ENCODE measurements around the gene TBCEL. TPM values are rescaled to one million over a fixed set of nuclear protein-coding genes. Genes with fewer than 3 reads are reported as not detected.

Gene TBCEL
- total and polyA plus RNA-seq, 7 donors: 2.9 to 19.2 (median 8.0) TPM

- DNase-seq (no peak), ATAC-seq (no peak)
- Histone ChIP-seq H3K9me3 (no peaks in the 10 kb centered on the region), H3K36me3 (ENCODE audit: insufficient read depth in 1 of 2, low read depth in 1 of 2) (peaks cover 0 to 13% of the 10 kb centered on the region in 2 donors), H3K4me3 (no peak overlapping the region), H3K27ac (no peak overlapping the region), H3K4me1 (no peaks in the 10 kb centered on the region), H3K27me3 (ENCODE audit: insufficient read depth in 3 of 3, low read length in 2 of 3) (no peaks in the 10 kb centered on the region)
- TF ChIP-seq, protein P1, sequence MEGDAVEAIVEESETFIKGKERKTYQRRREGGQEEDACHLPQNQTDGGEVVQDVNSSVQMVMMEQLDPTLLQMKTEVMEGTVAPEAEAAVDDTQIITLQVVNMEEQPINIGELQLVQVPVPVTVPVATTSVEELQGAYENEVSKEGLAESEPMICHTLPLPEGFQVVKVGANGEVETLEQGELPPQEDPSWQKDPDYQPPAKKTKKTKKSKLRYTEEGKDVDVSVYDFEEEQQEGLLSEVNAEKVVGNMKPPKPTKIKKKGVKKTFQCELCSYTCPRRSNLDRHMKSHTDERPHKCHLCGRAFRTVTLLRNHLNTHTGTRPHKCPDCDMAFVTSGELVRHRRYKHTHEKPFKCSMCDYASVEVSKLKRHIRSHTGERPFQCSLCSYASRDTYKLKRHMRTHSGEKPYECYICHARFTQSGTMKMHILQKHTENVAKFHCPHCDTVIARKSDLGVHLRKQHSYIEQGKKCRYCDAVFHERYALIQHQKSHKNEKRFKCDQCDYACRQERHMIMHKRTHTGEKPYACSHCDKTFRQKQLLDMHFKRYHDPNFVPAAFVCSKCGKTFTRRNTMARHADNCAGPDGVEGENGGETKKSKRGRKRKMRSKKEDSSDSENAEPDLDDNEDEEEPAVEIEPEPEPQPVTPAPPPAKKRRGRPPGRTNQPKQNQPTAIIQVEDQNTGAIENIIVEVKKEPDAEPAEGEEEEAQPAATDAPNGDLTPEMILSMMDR (IDR thresholded peaks at IDR 0.05): no peak
- WGBS, 3 donors: 88 to 91% (median 91%) methylated on average over 3 of the region's 3 CpGs
- intact Hi-C loops (cut with DNase I): no loop called here
Observed at GRCh38 chr11:121091492-121092152, 67.7 kb downstream of the TBCEL start.

GRCh38 chr11:121095561-121095960 lies 71.7 kb downstream of the TBCEL start:
- Histone ChIP-seq H3K4me1 (no peaks in the 10 kb centered on the region), H3K9me3 (no peaks in the 10 kb centered on the region), H3K27ac (no peak overlapping the region), H3K4me3 (no peak overlapping the region), H3K36me3 (ENCODE audit: insufficient read depth in 1 of 2, low read depth in 1 of 2) (no peaks in the 10 kb centered on the region), H3K27me3 (ENCODE audit: insufficient read depth in 3 of 3, low read length in 2 of 3) (no peaks in the 10 kb centered on the region)
- DNase-seq (no peak), ATAC-seq (no peak)
- 87 to 96% (median 90%) methylated on average over 1 of the region's 1 CpG for WGBS, 3 donors
- TF ChIP-seq, protein P1 (IDR thresholded peaks at IDR 0.05): no peak
- intact Hi-C loops (cut with DNase I): no loop called here

- TF ChIP-seq, protein P1 (IDR thresholded peaks at IDR 0.05): no peak
- H3K9me3 ChIP-seq: no peaks in the 10 kb centered on the region
- intact Hi-C loops (cut with DNase I): no loop called here
- H3K4me1 ChIP-seq: no peaks in the 10 kb centered on the region
- ATAC-seq (no peak), DNase-seq (no peak)
- H3K27ac ChIP-seq: no peak overlapping the region
- H3K36me3 ChIP-seq (ENCODE audit: insufficient read depth in 1 of 2, low read depth in 1 of 2): no peaks in the 10 kb centered on the region
- no peaks in the 10 kb centered on the region for H3K27me3 ChIP-seq (ENCODE audit: insufficient read depth in 3 of 3, low read length in 2 of 3)
- WGBS, 3 donors: 78 to 97% (median 93%) methylated on average over 4 of the region's 4 CpGs
- H3K4me3 ChIP-seq: no peak overlapping the region
Observed at GRCh38 chr11:121099364-121099763, 75.5 kb downstream of the TBCEL start.

DNA sequence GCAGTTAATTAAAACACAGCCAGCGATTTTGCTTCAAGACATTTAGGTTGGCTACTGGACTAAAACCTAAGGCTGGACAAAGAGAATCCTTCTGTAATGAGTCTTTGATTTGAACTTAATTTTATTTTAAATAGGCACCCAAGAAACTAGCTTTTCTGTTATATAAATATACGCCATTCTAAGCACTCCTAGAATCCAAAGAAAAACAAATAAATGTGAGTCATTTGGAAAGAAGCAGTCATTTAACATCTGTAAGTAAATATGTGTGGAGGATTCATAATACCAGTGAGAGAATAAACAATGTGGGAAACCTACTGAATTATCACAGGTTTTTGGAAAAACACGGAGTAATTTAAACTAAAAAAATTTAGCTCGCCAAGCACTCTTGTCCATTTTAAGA lies 76.0 kb downstream of the TBCEL start:
- no peaks in the 10 kb centered on the region for H3K4me1 ChIP-seq
- TF ChIP-seq, protein P1 (IDR thresholded peaks at IDR 0.05): no peak
- H3K27ac ChIP-seq: no peak overlapping the region
- intact Hi-C loops (cut with DNase I): no loop called here
- H3K36me3 ChIP-seq (ENCODE audit: insufficient read depth in 1 of 2, low read depth in 1 of 2): no peaks in the 10 kb centered on the region
- H3K9me3 ChIP-seq: no peaks in the 10 kb centered on the region
- WGBS, 3 donors: 80 to 84% (median 81%) methylated on average over 4 of the region's 4 CpGs
- ATAC-seq (no peak), DNase-seq (no peak)
- no peak overlapping the region for H3K4me3 ChIP-seq
- H3K27me3 ChIP-seq (ENCODE audit: insufficient read depth in 3 of 3, low read length in 2 of 3): no peaks in the 10 kb centered on the region

GRCh38 chr11:121100943-121101342 lies 77.0 kb downstream of the TBCEL start, which contains the start of gene TECTA:
Gene TECTA (plus strand): TSS chr11:121101243. CDS start chr11:121102666, 1,423 bp downstream.
- Histone ChIP-seq H3K4me1 (no peaks in the 10 kb centered on the region), H3K27ac (no peak within 1 kb of the TSS), H3K4me3 (no peak within 1 kb of the TSS), H3K9me3 (no peaks in the 10 kb centered on the region), H3K36me3 (ENCODE audit: insufficient read depth in 1 of 2, low read depth in 1 of 2) (no peaks in the 10 kb centered on the region), H3K27me3 (ENCODE audit: insufficient read depth in 3 of 3, low read length in 2 of 3) (no peaks in the 10 kb centered on the region)
- TF ChIP-seq, protein P1 (IDR thresholded peaks at IDR 0.05): no peak
- 96 to 100% (median 100%) methylated on average over 2 of the region's 2 CpGs for WGBS, 3 donors
- ATAC-seq (no peak), DNase-seq (no peak)
- intact Hi-C loops (cut with DNase I): no loop called here

Measured in psoas muscle (tissue), 8 donors.